Activated CD4-positive, alpha-beta T cell treated with anti-CD3 and anti-CD28 coated beads, Interleukin-2, amount 10 ng/mL, durations not matched to agents 7 days and 5 days (primary cell): Measurements from ENCODE around the gene PTPN14. TPM values are rescaled to one million over a fixed set of nuclear protein-coding genes. Genes with fewer than 3 reads are reported as not detected.
"Not testable (repeated sequence)": the region's sequence is repeated elsewhere in the genome, so short reads cannot be mapped to it uniquely, and the experiment has no call there.

Source experiments
- CTCF ChIA-PET: fragments of 350-600 bp; sonication (Branson Sonifier 250); formaldehyde crosslinking; loops from one replicate; lab custom pipeline; 2021; ENCODE audit warnings: antibody characterized with exemption; lab: Charles Lee
- POLR2A ChIA-PET: fragments of 350-600 bp; sonication (Branson Sonifier 250); formaldehyde crosslinking; loops from one replicate; lab custom pipeline; 2021; ENCODE audit warnings: antibody characterized with exemption; lab: Charles Lee
- DNase-seq: peaks from one replicate; pipeline ENCODE4 v3.0.0-alpha.2; 2020
- H3K27ac Mint-ChIP-seq: one replicate; pipeline ENCODE4 v1.8.0; 2021; ENCODE audit warnings: mild to moderate bottlenecking, moderate library complexity, mixed read lengths
- H3K27me3 Mint-ChIP-seq: one replicate; pipeline ENCODE4 v1.8.0; 2021; ENCODE audit warnings: mixed read lengths
- H3K36me3 Mint-ChIP-seq: one replicate; pipeline ENCODE4 v1.8.0; 2021; ENCODE audit warnings: low read depth, mixed read lengths
- H3K4me1 Mint-ChIP-seq: one replicate; pipeline ENCODE4 v1.8.0; 2021; ENCODE audit warnings: mixed read lengths
- H3K4me3 Mint-ChIP-seq: one replicate; pipeline ENCODE4 v1.8.0; 2021; ENCODE audit warnings: mild to moderate bottlenecking, moderate library complexity, mixed read lengths
- H3K9me3 Mint-ChIP-seq: one replicate; pipeline ENCODE4 v1.8.0; 2021; ENCODE audit warnings: mixed read lengths
- total RNA-seq, 2 experiments: library from RNA; stranded (reverse); gene quantifications; one replicate each; pipeline ENCODE4 v1.2.3, GENCODE V29; 2021

Gene PTPN14
- total RNA-seq, 2 experiments from 2014 or later: 0.32 to 0.37 TPM

GRCh38 chr1:214581785-214582184 lies 30.4 kb upstream of the PTPN14 start:
- no peak overlapping the region for H3K27ac Mint-ChIP-seq
- POLR2A ChIA-PET: no interaction called here
- DNase-seq: no peak
- H3K4me1 Mint-ChIP-seq: no peaks in the 10 kb centered on the region
- no peak overlapping the region for H3K4me3 Mint-ChIP-seq
- H3K36me3 Mint-ChIP-seq: no peaks in the 10 kb centered on the region
- peaks cover 3% of the 10 kb centered on the region for H3K9me3 Mint-ChIP-seq
- peaks cover 7% of the 10 kb centered on the region for H3K27me3 Mint-ChIP-seq
- CTCF ChIA-PET: interaction anchor here (1.2 to 10.4 kb wide), 5 partner anchors 9 to 250 kb away, joined by 4 to 99 read pairs (median 4); no protein-coding TSS in a partner anchor

- Mint-ChIP-seq H3K27ac (no peak overlapping the region), H3K27me3 (peaks cover 4% of the 10 kb centered on the region), H3K4me3 (no peak overlapping the region), H3K4me1 (no peaks in the 10 kb centered on the region), H3K36me3 (no peaks in the 10 kb centered on the region), H3K9me3 (peaks cover 20% of the 10 kb centered on the region)
- no peak for DNase-seq
- CTCF ChIA-PET: interaction anchor here (0.7 to 1.0 kb wide), 2 partner anchors 9 to 574 kb away, joined by 3 read pairs; no protein-coding TSS in a partner anchor
- POLR2A ChIA-PET: no interaction called here
These were observed 27.8 kb upstream of the PTPN14 start for GRCh38 chr1:214579183-214579582.

GRCh38 chr1:214576120-214576519 lies 24.7 kb upstream of the PTPN14 start:
- POLR2A ChIA-PET, H3K4me3 Mint-ChIP-seq, H3K4me1 Mint-ChIP-seq, CTCF ChIA-PET, H3K27me3 Mint-ChIP-seq, DNase-seq, H3K36me3 Mint-ChIP-seq, H3K27ac Mint-ChIP-seq: not testable (repeated sequence)
- H3K9me3 Mint-ChIP-seq: peaks cover 20% of the 10 kb centered on the region

GRCh38 chr1:214574598-214575411 lies 23.4 kb upstream of the PTPN14 start:
- H3K27me3 Mint-ChIP-seq: no peaks in the 10 kb centered on the region
- DNase-seq: no peak
- H3K36me3 Mint-ChIP-seq: no peaks in the 10 kb centered on the region
- no peak overlapping the region for H3K4me3 Mint-ChIP-seq
- ChIA-PET POLR2A (no interaction called here), CTCF (interaction anchor here (0.9 to 1.4 kb wide), 3 partner anchors 10 to 242 kb away, joined by 3 to 4 read pairs (median 3); no protein-coding TSS in a partner anchor)
- peaks cover 20% of the 10 kb centered on the region for H3K9me3 Mint-ChIP-seq
- no peak overlapping the region for H3K27ac Mint-ChIP-seq
- no peaks in the 10 kb centered on the region for H3K4me1 Mint-ChIP-seq

- no peaks in the 10 kb centered on the region for H3K27me3 Mint-ChIP-seq
- H3K36me3 Mint-ChIP-seq: no peaks in the 10 kb centered on the region
- no peak overlapping the region for H3K27ac Mint-ChIP-seq
- H3K4me3 Mint-ChIP-seq: no peak overlapping the region
- H3K4me1 Mint-ChIP-seq: no peaks in the 10 kb centered on the region
- peaks cover 20% of the 10 kb centered on the region for H3K9me3 Mint-ChIP-seq
- CTCF ChIA-PET: interaction anchor here (0.6 to 1.9 kb wide), 4 partner anchors 8 to 27 kb away, joined by 3 to 4 read pairs (median 4); no protein-coding TSS in a partner anchor
- POLR2A ChIA-PET: no interaction called here
- DNase-seq: no peak
These were observed 22.2 kb upstream of the PTPN14 start for GRCh38 chr1:214573386-214574318.

GRCh38 chr1:214571281-214571680 lies 19.9 kb upstream of the PTPN14 start:
- H3K9me3 Mint-ChIP-seq: peaks cover 13% of the 10 kb centered on the region
- H3K36me3 Mint-ChIP-seq: no peaks in the 10 kb centered on the region

GRCh38 chr1:214570442-214570841 lies 19.0 kb upstream of the PTPN14 start:
- no peaks in the 10 kb centered on the region for H3K27me3 Mint-ChIP-seq
- H3K9me3 Mint-ChIP-seq: peaks cover 6% of the 10 kb centered on the region
- H3K4me1 Mint-ChIP-seq: no peaks in the 10 kb centered on the region
- ChIA-PET CTCF (interaction anchor here (1.2 kb wide), 1 partner anchor 8 kb away, joined by 3 read pairs; no protein-coding TSS in a partner anchor), POLR2A (no interaction called here)
- no peak overlapping the region for H3K4me3 Mint-ChIP-seq
- H3K27ac Mint-ChIP-seq: no peak overlapping the region
- H3K36me3 Mint-ChIP-seq: no peaks in the 10 kb centered on the region
- DNase-seq: no peak

More at GRCh38 chr1:214571281-214571680, 19.9 kb upstream of the PTPN14 start:
- no peaks in the 10 kb centered on the region for H3K4me1 Mint-ChIP-seq
- ChIA-PET CTCF (interaction anchor here (1.9 kb wide), 1 partner anchor 11 kb away, joined by 4 read pairs; no protein-coding TSS in a partner anchor), POLR2A (no interaction called here)
- no peak for DNase-seq
- no peak overlapping the region for H3K4me3 Mint-ChIP-seq
- H3K27ac Mint-ChIP-seq: no peak overlapping the region
- H3K27me3 Mint-ChIP-seq: no peaks in the 10 kb centered on the region

- Mint-ChIP-seq H3K4me1 (no peaks in the 10 kb centered on the region), H3K9me3 (peaks cover 2% of the 10 kb centered on the region), H3K27ac (no peak overlapping the region), H3K27me3 (no peaks in the 10 kb centered on the region), H3K4me3 (no peak overlapping the region), H3K36me3 (no peaks in the 10 kb centered on the region)
- POLR2A ChIA-PET: no interaction called here
- DNase-seq: no peak
- CTCF ChIA-PET: interaction anchor here (1.2 kb wide), 1 partner anchor 9 kb away, joined by 3 read pairs; no protein-coding TSS in a partner anchor
These were observed 18.1 kb upstream of the PTPN14 start for GRCh38 chr1:214569357-214570004.

- H3K9me3 Mint-ChIP-seq: no peaks in the 10 kb centered on the region
- H3K4me1 Mint-ChIP-seq: no peaks in the 10 kb centered on the region
- H3K4me3 Mint-ChIP-seq: no peak overlapping the region
- H3K27ac Mint-ChIP-seq: no peak overlapping the region
- ChIA-PET CTCF (interaction anchor here (0.9 to 1.4 kb wide), 2 partner anchors 14 to 40 kb away, joined by 3 to 7 read pairs; no protein-coding TSS in a partner anchor), POLR2A (no interaction called here)
- no peak for DNase-seq
- H3K36me3 Mint-ChIP-seq: no peaks in the 10 kb centered on the region
- peaks cover 2% of the 10 kb centered on the region for H3K27me3 Mint-ChIP-seq
These were observed 16.9 kb upstream of the PTPN14 start for GRCh38 chr1:214568328-214568727.

GRCh38 chr1:214567481-214567980 lies 16.1 kb upstream of the PTPN14 start:
- DNase-seq: no peak
- Mint-ChIP-seq H3K9me3 (no peaks in the 10 kb centered on the region), H3K4me3 (no peak overlapping the region), H3K27ac (no peak overlapping the region), H3K4me1 (no peaks in the 10 kb centered on the region), H3K36me3 (no peaks in the 10 kb centered on the region), H3K27me3 (peaks cover 2% of the 10 kb centered on the region)
- ChIA-PET POLR2A (no interaction called here), CTCF (interaction anchor here (0.5 to 1.4 kb wide), 2 partner anchors 13 to 41 kb away, joined by 3 to 4 read pairs; no protein-coding TSS in a partner anchor)

GRCh38 chr1:214566158-214567104 lies 15.0 kb upstream of the PTPN14 start:
- ChIA-PET CTCF (no interaction called here), POLR2A (interaction anchor here (0.6 kb wide), 1 partner anchor 562 kb away, joined by 4 read pairs; no protein-coding TSS in a partner anchor)

More at GRCh38 chr1:214566158-214567104, 15.0 kb upstream of the PTPN14 start:
- Mint-ChIP-seq H3K27ac (no peak overlapping the region), H3K27me3 (peaks cover 2% of the 10 kb centered on the region), H3K9me3 (no peaks in the 10 kb centered on the region), H3K4me3 (no peak overlapping the region), H3K36me3 (no peaks in the 10 kb centered on the region), H3K4me1 (no peaks in the 10 kb centered on the region)
- DNase-seq: no peak
